A549 (cell line): Measurements from ENCODE around the gene PDE4D. TPM values are rescaled to one million over a fixed set of nuclear protein-coding genes. Genes with fewer than 3 reads are reported as not detected.

ENCODE experiments used
- ATAC-seq, 2 experiments: fragments of 200-7000 bp in 1 of 2; fragments of >200 bp in 1 of 2; cut with Nextera tagmentation in 1 of 2; cut with Tn5 transposase in 1 of 2; 3 replicates each; pipeline versions ENCODE4 v1.8.0 to v1.9.1; 2018 to 2020; ENCODE audit warnings: mild to moderate bottlenecking in 1 of 2, moderate library complexity in 1 of 2
- CTCF ChIA-PET: fragments of 300-600 bp; sonication (Branson Sonifier 250); formaldehyde crosslinking; extraction: SDS; loops from one replicate; lab custom pipeline; 2021; ENCODE audit warnings: antibody characterized with exemption, inconsistent platforms; lab: Yijun Ruan, JAX
- POLR2A ChIA-PET: fragments of 350-600 bp; formaldehyde crosslinking; extraction: SDS; loops from one replicate; lab custom pipeline; 2021; ENCODE audit warnings: antibody characterized with exemption, inconsistent platforms; lab: Yijun Ruan, JAX
- DNase-seq, 2 experiments: peaks; one replicate each; pipeline versions ENCODE4 v3.0.0 to v3.0.0-alpha.2; 2011 to 2016; ENCODE audit warnings: low read depth in 1 of 2, low spot score in 1 of 2
- FAIRE-seq: peaks from 2 replicates; lab custom pipeline; 2011; peaks lifted over from hg19 to GRCh38; lab: Jason Lieb, UNC
- H3K27ac ChIP-seq, 2 experiments: fragments of >200 bp; sonication (Bioruptor Twin); formaldehyde crosslinking; 3 replicates each; pipeline ENCODE4 v1.5.1; 2016 to 2017
- H3K4me1 ChIP-seq: fragments of >200 bp; sonication (Bioruptor Twin); formaldehyde crosslinking; 3 replicates; pipeline ENCODE4 v1.6.1; 2016
- H3K4me2 ChIP-seq: fragments of >200 bp; sonication (Bioruptor Twin); formaldehyde crosslinking; 3 replicates; pipeline ENCODE4 v1.6.1; 2016
- H3K4me3 ChIP-seq: fragments of >200 bp; sonication (Bioruptor Twin); formaldehyde crosslinking; 3 replicates; pipeline ENCODE4 v1.5.1; 2016
- H3K9me3 ChIP-seq: fragments of >200 bp; sonication (Bioruptor Twin); formaldehyde crosslinking; 3 replicates; pipeline ENCODE4 v1.6.1; 2016
- ATOH8 ChIP-seq: fragments of 250-450 bp; sonication (Bioruptor Pico); IDR thresholded peaks from 2 replicates; pipeline ENCODE4 v1.5.0; 2020; ENCODE audit warnings: low read depth, mild to moderate bottlenecking, moderate library complexity
- CBX8 ChIP-seq: fragments of 200-600 bp; sonication (generic); IDR thresholded peaks from 2 replicates; pipeline ENCODE4 v1.6.1; 2016
- CHD2 ChIP-seq: fragments of 150-350 bp; IDR thresholded peaks from 2 replicates; pipeline ENCODE4 v1.6.1; 2014; ENCODE audit warnings: low read length; ENCODE audit not compliant: partially characterized antibody
- EHF ChIP-seq: fragments of 250-450 bp; sonication (Bioruptor Pico); IDR thresholded peaks from 2 replicates; pipeline ENCODE4 v1.5.0; 2020; ENCODE audit warnings: mild to moderate bottlenecking
- EP300 ChIP-seq, 2 experiments: fragments of >200 bp; sonication (Bioruptor Twin); formaldehyde crosslinking; IDR thresholded peaks; 2 replicates in 1 of 2; 3 replicates in 1 of 2; pipeline ENCODE4 v1.6.1; 2016 to 2017
- FOSB ChIP-seq: fragments of 250-450 bp; sonication (Bioruptor Pico); IDR thresholded peaks from 2 replicates; pipeline ENCODE4 v1.5.0; 2020; ENCODE audit warnings: mild to moderate bottlenecking, moderate library complexity
- FOSL2 ChIP-seq, 2 experiments: fragments of 450-650 bp in 1 of 2; fragments of >200 bp in 1 of 2; sonication (Bioruptor Twin) in 1 of 2; formaldehyde crosslinking; IDR thresholded peaks; 2 replicates each; pipeline versions ENCODE4 v1.5.0 to v1.6.1; 2016 to 2020; ENCODE audit warnings: mild to moderate bottlenecking in 1 of 2, moderate library complexity in 1 of 2
- FOXS1 ChIP-seq: fragments of 250-450 bp; sonication (Bioruptor Pico); IDR thresholded peaks from 2 replicates; pipeline ENCODE4 v1.5.0; 2020; ENCODE audit warnings: mild to moderate bottlenecking, moderate library complexity
- GATA3 ChIP-seq: IDR thresholded peaks from 2 replicates; pipeline ENCODE4 v1.6.1; 2012; ENCODE audit warnings: borderline replicate concordance
- HDAC2 ChIP-seq: fragments of 200-600 bp; sonication (generic); IDR thresholded peaks from 2 replicates; pipeline ENCODE4 v1.6.1; 2016
- HOXA7 ChIP-seq: fragments of 250-450 bp; sonication (Bioruptor Pico); IDR thresholded peaks from 2 replicates; pipeline ENCODE4 v1.5.0; 2020; ENCODE audit warnings: mild to moderate bottlenecking, moderate library complexity
- JUN ChIP-seq, 2 experiments: fragments of >200 bp; sonication (Bioruptor Twin); formaldehyde crosslinking; IDR thresholded peaks; 2 replicates in 1 of 2; 3 replicates in 1 of 2; pipeline ENCODE4 v1.6.1; 2016 to 2017
- JUNB ChIP-seq: fragments of >200 bp; sonication (Bioruptor Twin); formaldehyde crosslinking; IDR thresholded peaks from 2 replicates; pipeline ENCODE4 v1.6.1; 2016
- MAFK ChIP-seq: fragments of 450-650 bp; IDR thresholded peaks from 2 replicates; pipeline ENCODE4 v1.6.1; 2014; ENCODE audit not compliant: partially characterized antibody
- MAX ChIP-seq: IDR thresholded peaks from 2 replicates; pipeline ENCODE4 v1.6.1; 2012
- PBX3 ChIP-seq: IDR thresholded peaks from 2 replicates; pipeline ENCODE4 v1.6.1; 2012
- POLR2AphosphoS2 ChIP-seq: conservative IDR thresholded peaks from 2 replicates; pipeline ENCODE4 v1.6.1; 2012; ENCODE audit warnings: low read length, improper control_type of control experiment, inconsistent platforms
- RAD21 ChIP-seq, 2 experiments: fragments of >200 bp in 1 of 2; sonication (Bioruptor Twin) in 1 of 2; formaldehyde crosslinking in 1 of 2; IDR thresholded peaks in 1 of 2; conservative IDR thresholded peaks in 1 of 2; 2 replicates in 1 of 2; 3 replicates in 1 of 2; pipeline ENCODE4 v1.6.1; 2012 to 2018; ENCODE audit warnings: inconsistent platforms in 1 of 2
- RCOR1 ChIP-seq: fragments of 150-350 bp; IDR thresholded peaks from 2 replicates; pipeline ENCODE4 v1.6.1; 2014; ENCODE audit warnings: antibody characterized with exemption, low read length, low read depth
- SMC3 ChIP-seq: fragments of >200 bp; sonication (Bioruptor Twin); formaldehyde crosslinking; IDR thresholded peaks from 3 replicates; pipeline ENCODE4 v1.6.1; 2018; ENCODE audit warnings: inconsistent platforms
- TFCP2L1 ChIP-seq: fragments of 250-450 bp; sonication (Bioruptor Pico); IDR thresholded peaks from 2 replicates; pipeline ENCODE4 v1.5.0; 2021; ENCODE audit warnings: mild to moderate bottlenecking
- TP53 ChIP-seq: fragments of 250-450 bp; sonication (Bioruptor Pico); IDR thresholded peaks from 2 replicates; pipeline ENCODE4 v1.5.0; 2021; ENCODE audit warnings: mild to moderate bottlenecking, moderate library complexity
- ZNF302 ChIP-seq: fragments of 250-450 bp; sonication (Bioruptor Pico); IDR thresholded peaks from 2 replicates; pipeline ENCODE4 v1.9.0; 2021; ENCODE audit warnings: inconsistent platforms, mild to moderate bottlenecking, moderate library complexity
- WGBS: methylation state at CpG from one replicate; pipeline ENCODE4 v1.1.6; 2017; ENCODE audit errors: missing lambda C conversion rate; 5-methylcytosine and 5-hydroxymethylcytosine counted together
- polyA plus RNA-seq, 4 experiments: library from polyadenylated mRNA; depleted of rRNA in 3 of 4; stranded (reverse); fragments of >200 nt; fragmentation: RNase III in 1 of 4; extraction: RNeasy Plus Mini Kit Qiagen cat#74134 plus additional on column Dnase treatment in 1 of 4; gene quantifications; 2 replicates in 3 of 4; 3 replicates in 1 of 4; pipeline ENCODE4 v1.2.3, GENCODE V29; 2011 to 2017
- TF ChIP-seq, protein P1 (sequence below): fragments of >200 bp; sonication (Bioruptor Twin); formaldehyde crosslinking; IDR thresholded peaks from 3 replicates; pipeline ENCODE4 v1.6.1; 2016

PDE4D gene
- polyA plus RNA-seq, 2 of the 4 experiments (the other 2 are of a cell fraction): 74.0 to 213 TPM

- TF ChIP-seq SMC3 (no peak; the same call in 2 of the 3 replicates), HDAC2 (no peak), POLR2AphosphoS2 (peak; percentile 68; the same call in 1 of the 2 replicates), JUN (IDR thresholded peaks at IDR 0.05) (peak; percentile 89 to 94), EP300 (IDR thresholded peaks at IDR 0.05) (peak; percentile 61 to 76; a peak in 3 of 5 replicates), TP53 (CRISPR knock-in tag) (peak; percentile 16; the same call in 1 of the 2 replicates), PBX3 (peak; percentile 86), MAFK (peak; percentile 35), GATA3 (peak; percentile 91)
Measured at GRCh38 chr5:59543821-59544442, 349.6 kb downstream of the PDE4D start (continued).

DNA sequence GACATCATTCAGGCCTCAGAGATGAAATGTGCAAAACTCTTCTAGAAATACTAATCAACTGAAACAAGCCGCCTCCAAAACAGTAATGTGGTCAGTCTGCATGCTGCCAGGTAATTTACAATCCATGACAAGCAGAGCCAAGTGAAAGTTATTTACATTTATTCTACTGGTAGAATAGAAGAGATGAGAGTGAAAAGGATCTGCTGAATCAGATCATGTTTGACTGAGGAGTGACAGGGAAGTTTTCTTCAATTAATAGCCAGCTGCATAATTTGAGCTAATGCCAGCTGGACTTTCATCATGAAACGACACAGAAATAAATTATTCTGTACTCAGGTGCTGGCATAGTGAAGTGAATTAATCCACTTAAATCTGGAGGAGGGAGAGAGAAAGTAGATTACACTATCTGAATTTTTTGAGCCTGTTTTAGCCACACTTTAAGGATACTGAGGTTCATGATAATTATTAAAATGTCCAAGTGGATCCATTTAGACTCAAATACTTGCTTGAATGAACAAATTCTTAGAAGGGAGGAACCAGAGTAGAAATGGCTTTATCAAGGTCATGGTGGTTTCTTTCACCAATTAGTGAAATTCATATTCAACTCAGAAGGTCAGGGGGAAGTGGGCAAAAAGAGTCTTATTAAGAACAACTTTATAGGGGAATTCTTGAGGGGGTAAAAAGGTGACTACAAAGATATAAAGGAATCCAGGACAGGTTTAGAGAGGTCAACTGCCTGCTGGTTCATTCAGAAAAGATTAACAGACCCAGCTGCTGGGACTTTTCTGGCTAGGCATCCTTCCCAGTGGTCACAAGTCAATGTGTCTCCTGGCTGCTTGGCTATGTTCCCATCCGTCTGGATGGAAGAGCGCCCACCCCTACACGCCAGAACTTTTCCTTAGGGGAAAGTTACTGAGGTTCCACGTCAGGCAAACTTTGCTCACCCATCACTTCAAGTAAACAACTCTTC is 350.4 kb downstream of the PDE4D start:
- Histone ChIP-seq H3K4me1 (peaks cover 100% of the 10 kb centered on the region), H3K9me3 (no peaks in the 10 kb centered on the region), H3K4me2 (peak overlapping the region; percentile 56), H3K4me3 (no peak overlapping the region), H3K27ac (peak overlapping the region; percentile 93 to 97)
- no peak for TF ChIP-seq CHD2
- TF ChIP-seq, protein P1, sequence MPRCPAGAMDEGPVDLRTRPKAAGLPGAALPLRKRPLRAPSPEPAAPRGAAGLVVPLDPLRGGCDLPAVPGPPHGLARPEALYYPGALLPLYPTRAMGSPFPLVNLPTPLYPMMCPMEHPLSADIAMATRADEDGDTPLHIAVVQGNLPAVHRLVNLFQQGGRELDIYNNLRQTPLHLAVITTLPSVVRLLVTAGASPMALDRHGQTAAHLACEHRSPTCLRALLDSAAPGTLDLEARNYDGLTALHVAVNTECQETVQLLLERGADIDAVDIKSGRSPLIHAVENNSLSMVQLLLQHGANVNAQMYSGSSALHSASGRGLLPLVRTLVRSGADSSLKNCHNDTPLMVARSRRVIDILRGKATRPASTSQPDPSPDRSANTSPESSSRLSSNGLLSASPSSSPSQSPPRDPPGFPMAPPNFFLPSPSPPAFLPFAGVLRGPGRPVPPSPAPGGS: 0 out of 3 replicates have a peak, but pooled peaks have one; percentile 21
- peak; percentile 37; the same call in 1 of the 2 replicates for TF ChIP-seq GATA3
- peak; percentile 19; the same call in 1 of the 3 replicates for TF ChIP-seq SMC3
- TF ChIP-seq ZNF302 (CRISPR knock-in tag): 0 out of 2 replicates have a peak, but pooled peaks have one; percentile 33
- peak; percentile 71 to 87 for TF ChIP-seq EP300 (IDR thresholded peaks at IDR 0.05)
- peak; percentile 70; the same call in 1 of the 2 replicates for TF ChIP-seq TFCP2L1 (CRISPR knock-in tag)
- TF ChIP-seq CBX8: no peak
- TF ChIP-seq RCOR1: no peak
- TF ChIP-seq MAFK: peak; percentile 35
- peak; percentile 14; the same call in 1 of the 2 replicates for TF ChIP-seq MAX
- 0 out of 2 replicates have a peak, but pooled peaks have one; percentile 6 for TF ChIP-seq ATOH8
- peak; percentile 58; the same call in 1 of the 2 replicates for TF ChIP-seq HOXA7 (CRISPR knock-in tag)
- peak; percentile 73 for TF ChIP-seq FOSB (CRISPR knock-in tag)
- no peak for TF ChIP-seq FOXS1 (CRISPR knock-in tag)
- no peak for TF ChIP-seq FOSL2 (IDR thresholded peaks at IDR 0.05)
- peak; percentile 49 for TF ChIP-seq FOSL2 (CRISPR knock-in tag; IDR thresholded peaks at IDR 0.05)
- peak; percentile 20 to 21; a peak in 4 of 5 replicates for TF ChIP-seq RAD21 (conservative IDR thresholded peaks at IDR 0.05 in 1 of 2, IDR thresholded peaks at IDR 0.05 in 1 of 2)
- TF ChIP-seq JUNB: peak; percentile 55
- peak; percentile 26; the same call in 1 of the 2 replicates for TF ChIP-seq EHF (CRISPR knock-in tag)
- FAIRE-seq (peak; percentile 91), DNase-seq (peak in 1 of 2 experiments; percentile 96), ATAC-seq (peak; percentile 76 to 80)
- 9% methylated on average over 6 of the region's 6 CpGs for WGBS
- ChIA-PET POLR2A (interaction anchor here (1.3 to 2.0 kb wide), 3 partner anchors 11 to 117 kb away, joined by 4 to 5 read pairs (median 4); no protein-coding TSS in a partner anchor), CTCF (interaction anchor here (0.9 to 1.4 kb wide), 6 partner anchors 12 to 163 kb away, joined by 3 to 4 read pairs (median 3); no protein-coding TSS in a partner anchor)
